ENCODE data around the gene INSC. TPM values are rescaled to one million over a fixed set of nuclear protein-coding genes. Genes with fewer than 3 reads are reported as not detected.

Gene INSC
- total RNA-seq, 1 experiment from 2014 or later: not detected

DNA sequence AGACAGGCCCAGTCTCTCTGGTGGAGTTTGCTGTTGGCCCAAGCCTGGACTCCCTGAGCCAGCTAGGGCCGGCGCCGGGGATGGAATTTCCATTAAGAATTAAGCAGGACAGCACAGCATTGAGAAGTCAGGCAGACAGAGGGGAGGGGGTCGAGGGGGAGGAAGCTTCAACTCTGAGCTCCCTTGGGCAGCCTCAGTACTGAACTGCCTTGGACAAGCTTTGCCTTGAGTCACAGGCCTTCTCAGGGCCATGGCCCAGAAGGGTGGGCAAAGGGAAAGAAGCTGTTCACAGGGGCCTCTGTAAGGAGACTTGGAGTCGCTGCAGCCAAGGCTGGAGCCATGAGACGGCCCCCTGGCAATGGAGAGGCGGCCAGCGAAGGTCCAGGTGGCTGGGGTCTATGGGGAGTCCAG, 2.6 kb upstream of the INSC start:
- intact Hi-C loops (cut with micrococcal nuclease; ENCODE audit: unreplicated experiment): no loop called here
- no peaks in the 10 kb centered on the region for H3K9me3 ChIP-seq
- peaks cover 6% of the 10 kb centered on the region for H3K4me1 ChIP-seq
- no peaks in the 10 kb centered on the region for H3K9me3 Mint-ChIP-seq (ENCODE audit: unreplicated experiment)
- no peak overlapping the region for H3K27ac Mint-ChIP-seq (ENCODE audit: unreplicated experiment)
- peaks cover 8% of the 10 kb centered on the region for H3K27me3 Mint-ChIP-seq (ENCODE audit: insufficient read depth, unreplicated experiment)
- no peaks in the 10 kb centered on the region for H3K27me3 ChIP-seq (replicated peaks; ENCODE audit: control insufficient read depth, insufficient read depth, low read length)
- ChIA-PET CTCF (no interaction called here), POLR2A (no interaction called here)
- no peaks in the 10 kb centered on the region for H3K36me3 Mint-ChIP-seq (ENCODE audit: insufficient read depth, unreplicated experiment)
- TF ChIP-seq, protein P1, sequence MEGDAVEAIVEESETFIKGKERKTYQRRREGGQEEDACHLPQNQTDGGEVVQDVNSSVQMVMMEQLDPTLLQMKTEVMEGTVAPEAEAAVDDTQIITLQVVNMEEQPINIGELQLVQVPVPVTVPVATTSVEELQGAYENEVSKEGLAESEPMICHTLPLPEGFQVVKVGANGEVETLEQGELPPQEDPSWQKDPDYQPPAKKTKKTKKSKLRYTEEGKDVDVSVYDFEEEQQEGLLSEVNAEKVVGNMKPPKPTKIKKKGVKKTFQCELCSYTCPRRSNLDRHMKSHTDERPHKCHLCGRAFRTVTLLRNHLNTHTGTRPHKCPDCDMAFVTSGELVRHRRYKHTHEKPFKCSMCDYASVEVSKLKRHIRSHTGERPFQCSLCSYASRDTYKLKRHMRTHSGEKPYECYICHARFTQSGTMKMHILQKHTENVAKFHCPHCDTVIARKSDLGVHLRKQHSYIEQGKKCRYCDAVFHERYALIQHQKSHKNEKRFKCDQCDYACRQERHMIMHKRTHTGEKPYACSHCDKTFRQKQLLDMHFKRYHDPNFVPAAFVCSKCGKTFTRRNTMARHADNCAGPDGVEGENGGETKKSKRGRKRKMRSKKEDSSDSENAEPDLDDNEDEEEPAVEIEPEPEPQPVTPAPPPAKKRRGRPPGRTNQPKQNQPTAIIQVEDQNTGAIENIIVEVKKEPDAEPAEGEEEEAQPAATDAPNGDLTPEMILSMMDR (IDR thresholded peaks at IDR 0.05; ENCODE audit: insufficient read depth in 1 of 2, low read depth in 1 of 2, low read length in 1 of 2, severe bottlenecking in 1 of 2, unreplicated experiment in 1 of 2): no peak
- H3K36me3 ChIP-seq (ENCODE audit: control insufficient read depth, insufficient read depth, low read length): no peaks in the 10 kb centered on the region
- H3K4me1 Mint-ChIP-seq (ENCODE audit: low read depth, unreplicated experiment): no peaks in the 10 kb centered on the region
- no peak overlapping the region for H3K4me3 Mint-ChIP-seq (ENCODE audit: unreplicated experiment)
- H3K4me3 ChIP-seq (ENCODE audit: low read depth, low read length): no peak overlapping the region
- DNase-seq: no peak
- no TSS peak for BruUV-seq (replicated peaks)

DNA sequence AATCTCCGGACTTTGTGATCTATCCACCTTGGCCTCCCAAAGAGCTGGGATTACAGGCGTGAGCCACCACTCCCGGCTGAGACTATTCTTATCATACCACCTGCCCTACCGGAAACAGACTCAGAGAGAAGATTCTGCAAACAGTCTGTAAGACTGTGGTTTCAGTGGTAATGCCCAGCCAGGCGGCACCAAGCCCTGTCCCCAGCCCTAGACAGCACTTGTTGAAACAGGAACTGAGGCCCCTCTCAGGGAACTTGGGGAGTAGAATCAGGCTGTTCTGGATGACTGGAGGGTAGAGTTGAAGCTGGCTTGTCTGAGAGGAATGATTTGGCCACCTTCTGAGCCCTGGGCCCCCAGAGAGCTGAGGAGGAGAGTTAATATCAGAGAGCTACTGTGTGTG, 1.3 kb upstream of the INSC start:
- TF ChIP-seq, protein P1 (IDR thresholded peaks at IDR 0.05; ENCODE audit: insufficient read depth in 1 of 2, low read depth in 1 of 2, low read length in 1 of 2, severe bottlenecking in 1 of 2, unreplicated experiment in 1 of 2): no peak
- no peak for DNase-seq
- no TSS peak for BruUV-seq (replicated peaks)
- H3K27me3 ChIP-seq (replicated peaks; ENCODE audit: control insufficient read depth, insufficient read depth, low read length): no peaks in the 10 kb centered on the region
- H3K4me1 ChIP-seq: peaks cover 6% of the 10 kb centered on the region
- POLR2A ChIA-PET: no interaction called here
- no peak overlapping the region for H3K4me3 Mint-ChIP-seq (ENCODE audit: unreplicated experiment)
- intact Hi-C loops (cut with micrococcal nuclease; ENCODE audit: unreplicated experiment): no loop called here
- H3K36me3 Mint-ChIP-seq (ENCODE audit: insufficient read depth, unreplicated experiment): no peaks in the 10 kb centered on the region
- peaks cover 8% of the 10 kb centered on the region for H3K27me3 Mint-ChIP-seq (ENCODE audit: insufficient read depth, unreplicated experiment)
- no peak overlapping the region for H3K27ac Mint-ChIP-seq (ENCODE audit: unreplicated experiment)
- no peaks in the 10 kb centered on the region for H3K4me1 Mint-ChIP-seq (ENCODE audit: low read depth, unreplicated experiment)
- CTCF ChIA-PET: no interaction called here
- no peaks in the 10 kb centered on the region for H3K36me3 ChIP-seq (ENCODE audit: control insufficient read depth, insufficient read depth, low read length)
- H3K9me3 Mint-ChIP-seq (ENCODE audit: unreplicated experiment): no peaks in the 10 kb centered on the region
- H3K4me3 ChIP-seq (ENCODE audit: low read depth, low read length): no peak overlapping the region
- no peaks in the 10 kb centered on the region for H3K9me3 ChIP-seq

DNA sequence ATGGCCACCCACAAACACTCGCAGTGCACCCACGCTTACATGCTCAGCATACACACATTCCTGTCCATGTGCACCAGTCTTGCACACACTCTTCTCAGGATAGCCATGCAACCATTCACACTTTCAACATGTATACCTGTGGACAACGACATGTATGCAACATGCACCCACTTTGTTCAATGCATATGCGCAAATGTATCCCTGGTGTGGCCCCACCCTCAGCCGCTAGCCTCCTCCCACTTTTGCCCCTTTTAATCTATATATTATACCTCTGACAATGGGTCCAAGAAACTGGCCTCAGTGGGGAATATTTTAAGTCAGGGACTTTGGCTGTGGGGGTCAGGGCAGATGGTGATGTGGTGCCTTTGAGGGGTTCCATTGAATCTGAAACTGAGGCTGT, 963 bp downstream of the INSC start:
- DNase-seq: no peak
- BruUV-seq (replicated peaks): no TSS peak
- Histone ChIP-seq H3K36me3 (ENCODE audit: control insufficient read depth, insufficient read depth, low read length) (no peaks in the 10 kb centered on the region), H3K9me3 (no peaks in the 10 kb centered on the region), H3K4me1 (no peaks in the 10 kb centered on the region), H3K27me3 (replicated peaks; ENCODE audit: control insufficient read depth, insufficient read depth, low read length) (no peaks in the 10 kb centered on the region), H3K4me3 (ENCODE audit: low read depth, low read length) (no peak overlapping the region)
- no peaks in the 10 kb centered on the region for H3K4me1 Mint-ChIP-seq (ENCODE audit: low read depth, unreplicated experiment)
- ChIA-PET POLR2A (no interaction called here), CTCF (no interaction called here)
- H3K4me3 Mint-ChIP-seq (ENCODE audit: unreplicated experiment): no peak overlapping the region
- H3K27ac Mint-ChIP-seq (ENCODE audit: unreplicated experiment): no peak overlapping the region
- TF ChIP-seq, protein P1 (IDR thresholded peaks at IDR 0.05; ENCODE audit: insufficient read depth in 1 of 2, low read depth in 1 of 2, low read length in 1 of 2, severe bottlenecking in 1 of 2, unreplicated experiment in 1 of 2): no peak
- no peaks in the 10 kb centered on the region for H3K36me3 Mint-ChIP-seq (ENCODE audit: insufficient read depth, unreplicated experiment)
- H3K9me3 Mint-ChIP-seq (ENCODE audit: unreplicated experiment): no peaks in the 10 kb centered on the region
- H3K27me3 Mint-ChIP-seq (ENCODE audit: insufficient read depth, unreplicated experiment): peaks cover 8% of the 10 kb centered on the region
- intact Hi-C loops (cut with micrococcal nuclease; ENCODE audit: unreplicated experiment): no loop called here
